ENCODE measurements around the gene HLA-E.

DNA sequence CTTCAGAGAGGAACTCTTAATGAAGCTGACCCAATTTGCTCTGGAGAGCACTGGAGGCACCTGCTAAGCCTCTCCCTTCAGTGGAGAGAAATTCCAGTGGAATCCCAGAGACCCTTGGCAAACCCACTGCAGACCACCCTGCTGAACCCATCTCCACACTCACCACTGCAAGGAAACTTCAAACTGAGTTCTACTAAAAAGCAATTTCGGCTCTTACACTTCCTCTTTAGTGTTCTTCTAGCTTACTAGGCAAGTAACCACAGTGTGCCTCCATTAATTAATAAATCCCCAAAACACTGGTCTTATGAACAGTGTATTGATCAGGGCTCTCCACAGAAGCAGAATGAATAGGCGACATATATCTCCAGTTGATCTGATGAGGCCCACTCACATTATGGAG is 43.0 kb upstream of the HLA-E start:
- no peak for TF ChIP-seq RAD21 (CRISPR knock-in tag; IDR thresholded peaks at IDR 0.05)
- no peak for TF ChIP-seq ZSCAN12 (CRISPR knock-in tag; IDR thresholded peaks at IDR 0.05)
